GM19455 (cell line): ENCODE results near the gene KPNA5.
"Not testable (repeated sequence)": the region's sequence is repeated elsewhere in the genome, so short reads cannot be mapped to it uniquely, and the experiment has no call there.

Experiments used
- ATAC-seq: cut with Tn5 transposase; IDR thresholded peaks from one replicate; pipeline ENCODE4 v1.9.1; 2021; ENCODE audit not compliant: unreplicated experiment

Gene KPNA5

GRCh38 chr6:116680880-116681672 lies at the start of gene KPNA5:
KPNA5 (plus strand) TSS chr6:116681211; CDS start chr6:116681335, 124 bp downstream.
- ATAC-seq = peak; percentile 91

- no peak for ATAC-seq
Observed at GRCh38 chr6:116631379-116631990, 49.5 kb upstream of the KPNA5 start.

GRCh38 chr6:116633685-116634084 lies 47.3 kb upstream of the KPNA5 start:
- no peak for ATAC-seq

- no peak for ATAC-seq
Observed at GRCh38 chr6:116648156-116648555, 32.9 kb upstream of the KPNA5 start.

GRCh38 chr6:116649129-116649528 lies 31.9 kb upstream of the KPNA5 start:
- ATAC-seq = no peak

GRCh38 chr6:116651916-116652315 lies 29.1 kb upstream of the KPNA5 start:
- no peak for ATAC-seq

- ATAC-seq = no peak
Observed at GRCh38 chr6:116661594-116661993, 19.4 kb upstream of the KPNA5 start.

GRCh38 chr6:116662202-116662601 lies 18.8 kb upstream of the KPNA5 start:
- no peak for ATAC-seq

- ATAC-seq = no peak
Observed at GRCh38 chr6:116663308-116663707, 17.7 kb upstream of the KPNA5 start.

- not testable (repeated sequence) for ATAC-seq
Observed at GRCh38 chr6:116664169-116664568, 16.8 kb upstream of the KPNA5 start.

GRCh38 chr6:116665464-116665863 lies 15.5 kb upstream of the KPNA5 start:
- no peak for ATAC-seq

- ATAC-seq = peak; percentile 36
Observed at GRCh38 chr6:116666869-116667268, 14.1 kb upstream of the KPNA5 start.

- no peak for ATAC-seq
Observed at GRCh38 chr6:116667623-116668022, 13.4 kb upstream of the KPNA5 start.

GRCh38 chr6:116672306-116672705 lies 8.7 kb upstream of the KPNA5 start:
- no peak for ATAC-seq

GRCh38 chr6:116676021-116676420 lies 5.0 kb upstream of the KPNA5 start:
- ATAC-seq = no peak

- peak; percentile 32 for ATAC-seq
Observed at GRCh38 chr6:116682334-116682712, 1.3 kb downstream of the KPNA5 start.

- ATAC-seq = no peak
Observed at GRCh38 chr6:116685437-116685993, 4.5 kb downstream of the KPNA5 start.

GRCh38 chr6:116686475-116687101 lies 5.6 kb downstream of the KPNA5 start:
- ATAC-seq = not testable (repeated sequence)

GRCh38 chr6:116691154-116691553 lies 10.1 kb downstream of the KPNA5 start:
- ATAC-seq = no peak

GRCh38 chr6:116692873-116693272 lies 11.9 kb downstream of the KPNA5 start:
- ATAC-seq = not testable (repeated sequence)

GRCh38 chr6:116693275-116693674 lies 12.3 kb downstream of the KPNA5 start:
- ATAC-seq = not testable (repeated sequence)

GRCh38 chr6:116695401-116695800 lies 14.4 kb downstream of the KPNA5 start:
- peak; percentile 87 for ATAC-seq
